DMS79 (cell line): ENCODE data around the gene NUTM2E.
"Not testable (repeated sequence)": the region's sequence is repeated elsewhere in the genome, so short reads cannot be mapped to it uniquely, and the experiment has no call there.

ENCODE experiments used
- DNase-seq: peaks from one replicate; lab custom pipeline; 2025; lab: John Stamatoyannopoulos, UW

The NUTM2E gene

GRCh38 chr10:79866903-79867551 lies 40.5 kb downstream of the NUTM2E start:
- DNase-seq, result not testable (repeated sequence)

GRCh38 chr10:79868023-79868422 lies 41.5 kb downstream of the NUTM2E start:
- not testable (repeated sequence) for DNase-seq

- not testable (repeated sequence) for DNase-seq
Measured at GRCh38 chr10:79869439-79870097, 43.0 kb downstream of the NUTM2E start.

- not testable (repeated sequence) for DNase-seq
Measured at GRCh38 chr10:79871729-79872128, 45.2 kb downstream of the NUTM2E start.
